Lower leg skin (tissue), 4 donors: ENCODE results near the gene RTN4RL2. TPM values are rescaled to one million over a fixed set of nuclear protein-coding genes. Genes with fewer than 3 reads are reported as not detected.

Experiments
- DNase-seq, 2 donors: peaks; one replicate each; pipeline ENCODE4 v3.0.0-alpha.2; 2019; ENCODE audit warnings: low spot score in 2 of 2
- H3K4me3 ChIP-seq: fragments of 200-600 bp; sonication (generic); 2 replicates; pipeline ENCODE4 v1.5.1; 2017; ENCODE audit warnings: mild to moderate bottlenecking, low read depth; ENCODE audit not compliant: poor library complexity, severe bottlenecking
- CTCF ChIP-seq, 3 donors: fragments of 450-650 bp; IDR thresholded peaks; one replicate each; pipeline ENCODE4 v1.5.1; 2016; ENCODE audit warnings: antibody characterized with exemption in 3 of 3, mild to moderate bottlenecking in 3 of 3, moderate library complexity in 2 of 3
- POLR2A ChIP-seq, 2 donors: fragments of 450-650 bp; IDR thresholded peaks; one replicate each; pipeline ENCODE4 v1.6.1; 2016 to 2017; ENCODE audit warnings: antibody characterized with exemption in 2 of 2, mild to moderate bottlenecking in 1 of 2, moderate library complexity in 1 of 2
- WGBS, 2 donors: methylation state at CpG; one replicate each; pipeline ENCODE4 v1.1.5; 2018; 5-methylcytosine and 5-hydroxymethylcytosine counted together
- intact Hi-C: fragments of 100-400 bp; cut with DNase I; formaldehyde crosslinking; loops from one replicate; pipeline ENCODE4 v1.15.0; 2023; ENCODE audit warnings: low total_unique reads
- total RNA-seq, 4 donors: library from RNA; depleted of rRNA; stranded (reverse); fragments of >200 nt; gene quantifications; one replicate each; pipeline ENCODE4 v1.1.0, GENCODE V29; 2016

RTN4RL2 gene
- 1 to 10 TPM in 3 of 4 donors, under 1 TPM in 1; 0.55 to 3.6 (median 2.3) TPM for total RNA-seq

DNA sequence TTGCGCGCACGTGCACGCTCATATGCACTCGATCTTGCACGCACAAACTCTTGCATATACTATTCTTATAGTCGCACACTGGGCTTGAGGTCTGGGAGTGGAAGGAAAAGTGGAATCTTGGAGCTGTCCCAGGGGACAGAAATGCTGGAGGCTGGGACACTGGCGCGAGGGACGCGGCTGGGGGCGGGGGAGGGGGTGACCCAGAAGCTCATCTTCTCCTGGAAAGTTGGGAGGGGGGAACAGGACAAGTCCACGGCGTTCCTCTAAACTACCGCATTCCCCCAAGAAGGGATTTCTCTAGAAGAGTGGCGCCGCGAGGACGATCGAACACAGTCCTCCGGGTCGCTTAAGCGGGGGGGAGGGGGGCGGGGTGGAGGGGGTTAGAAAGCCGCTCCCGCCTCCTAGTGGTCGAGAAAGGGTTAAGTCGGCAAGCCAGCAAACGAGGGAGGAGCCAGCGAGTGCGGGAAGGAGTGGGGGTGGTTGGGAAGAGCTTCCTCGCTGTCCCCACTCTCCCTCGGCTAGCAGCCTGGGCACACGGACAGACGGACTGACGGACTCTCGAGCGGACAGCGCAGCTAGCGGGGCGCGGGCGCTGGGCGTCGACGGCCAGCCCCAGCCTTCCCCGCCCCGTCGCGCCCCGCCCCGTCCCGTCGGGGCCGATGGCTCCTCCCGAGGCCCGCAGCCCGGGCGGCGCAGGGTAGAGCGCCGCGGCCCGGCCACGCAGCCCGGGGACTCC, at the start of gene RTN4RL2:
Gene RTN4RL2 (plus strand): TSS at position 507 of the 736 bp plus-strand sequence. CDS start 338 bp downstream, outside the sequence.
- peak within 1 kb of the TSS; percentile 14 for H3K4me3 ChIP-seq
- WGBS, 2 donors, result 0 to 1% methylated on average over 28 to 34 of the region's 66 CpGs
- intact Hi-C loops, result no loop called here
- DNase-seq, result no peak
- no peak for TF ChIP-seq POLR2A (IDR thresholded peaks at IDR 0.05)
- TF ChIP-seq CTCF (IDR thresholded peaks at IDR 0.05), result no peak

- 78 to 83% methylated on average over 4 of the region's 4 CpGs for WGBS, 2 donors
- no peak overlapping the region for H3K4me3 ChIP-seq
- no peak for DNase-seq
- TF ChIP-seq CTCF (IDR thresholded peaks at IDR 0.05), result no peak
- no peak for TF ChIP-seq POLR2A (IDR thresholded peaks at IDR 0.05)
- intact Hi-C loops, result no loop called here
Measured at GRCh38 chr11:57413681-57414080, 46.6 kb upstream of the RTN4RL2 start.

DNA sequence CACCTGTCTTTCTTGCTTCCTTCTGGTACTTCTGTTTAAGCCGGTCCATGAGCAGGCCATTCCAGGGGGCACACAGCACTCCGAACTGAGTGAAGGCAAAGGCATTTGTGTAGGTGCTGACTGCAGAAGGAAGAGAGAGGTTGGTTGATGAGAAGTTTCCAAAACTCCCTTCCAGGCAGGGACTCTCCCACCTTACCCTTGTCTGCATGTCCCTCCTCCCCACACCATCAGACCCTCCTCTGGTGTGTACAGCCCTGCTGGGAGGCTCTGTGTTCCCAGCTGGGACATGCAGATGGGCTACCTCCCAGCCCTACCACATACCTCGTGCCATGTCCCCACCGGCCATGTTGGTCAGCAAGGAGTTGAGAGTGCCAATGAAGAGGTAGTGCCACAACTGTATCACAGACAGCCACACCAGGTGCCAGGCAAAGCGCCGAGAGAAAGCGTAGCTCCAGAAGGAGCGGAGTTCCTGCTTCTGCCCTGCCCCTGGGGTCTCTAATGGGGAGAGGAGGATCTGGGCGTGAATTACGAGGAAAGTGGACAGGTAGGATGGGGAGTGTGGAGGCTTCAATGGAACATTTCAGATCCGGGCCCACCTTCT, 45.6 kb upstream of the RTN4RL2 start:
- no peak overlapping the region for H3K4me3 ChIP-seq
- no peak for DNase-seq
- TF ChIP-seq POLR2A (IDR thresholded peaks at IDR 0.05) (no peak), CTCF (IDR thresholded peaks at IDR 0.05) (no peak)
- 93 to 95% methylated on average over 11 of the region's 11 CpGs for WGBS, 2 donors
- intact Hi-C loops, result no loop called here

DNA sequence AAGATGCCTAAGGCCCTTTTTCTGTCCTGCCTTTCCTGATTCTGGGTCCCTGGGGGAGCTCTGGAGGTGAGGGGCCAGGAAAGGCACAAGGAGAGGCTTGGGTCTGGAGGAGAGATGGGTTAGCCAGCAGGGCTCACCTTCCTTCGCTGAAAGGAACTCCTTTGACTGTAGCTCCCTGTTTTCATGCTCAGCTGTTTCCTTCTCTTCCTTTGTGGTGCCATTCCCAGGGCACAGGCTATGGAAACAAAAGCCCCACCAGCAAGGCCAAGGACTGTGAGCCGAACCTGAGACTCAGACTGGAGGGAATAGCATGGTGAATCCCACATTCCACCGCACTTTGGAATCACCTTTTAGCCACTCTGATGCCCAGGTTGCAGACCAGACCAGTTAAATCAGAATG, 43.9 kb upstream of the RTN4RL2 start:
- no peak for DNase-seq
- WGBS, 2 donors, result 87 to 96% methylated on average over 3 of the region's 3 CpGs
- intact Hi-C loops, result no loop called here
- H3K4me3 ChIP-seq, result no peak overlapping the region
- TF ChIP-seq POLR2A (IDR thresholded peaks at IDR 0.05) (no peak), CTCF (IDR thresholded peaks at IDR 0.05) (no peak)

DNA sequence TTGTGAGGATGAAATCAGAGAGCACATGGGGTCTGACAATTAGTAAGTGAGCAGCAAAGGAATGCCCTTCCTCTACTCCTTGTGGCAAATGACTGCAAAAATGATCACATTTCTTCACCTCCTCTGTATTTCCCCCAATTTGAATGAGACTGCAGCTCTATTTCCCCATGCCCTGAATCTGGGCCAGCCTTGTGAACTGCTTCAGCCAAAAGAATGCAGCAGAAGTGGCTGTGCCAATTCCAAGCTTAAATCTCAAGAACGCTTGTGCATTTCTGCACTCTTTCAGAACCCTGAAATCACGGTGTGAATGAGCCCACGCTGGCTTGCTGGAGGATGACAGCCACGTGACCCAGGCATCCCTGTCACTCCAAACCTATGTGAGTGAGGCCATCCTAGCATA, 43.3 kb upstream of the RTN4RL2 start:
- TF ChIP-seq POLR2A (IDR thresholded peaks at IDR 0.05) (no peak), CTCF (IDR thresholded peaks at IDR 0.05) (no peak)
- no peak for DNase-seq
- intact Hi-C loops, result no loop called here
- 53 to 58% methylated on average over 4 of the region's 4 CpGs for WGBS, 2 donors
- H3K4me3 ChIP-seq, result no peak overlapping the region
